HEK293 (cell line): ENCODE results near the gene DCC.

Source experiments
- CTCF ChIA-PET: fragments of 350-600 bp; formaldehyde crosslinking; extraction: SDS; loops from one replicate; lab custom pipeline; 2021; ENCODE audit warnings: antibody characterized with exemption; lab: Yijun Ruan, JAX
- POLR2A ChIA-PET: fragments of 300-600 bp; formaldehyde crosslinking; extraction: SDS; loops from one replicate; lab custom pipeline; 2020; ENCODE audit warnings: antibody characterized with exemption, inconsistent platforms; lab: Yijun Ruan, JAX
- H3K27ac ChIP-seq: fragments of 200-500 bp; sonication (Bioruptor generic); 2 replicates; pipeline ENCODE4 v1.5.1; 2014; ENCODE audit warnings: low read depth, low read length, control low read depth, inconsistent platforms; ENCODE audit errors: extremely low read depth
- H3K36me3 ChIP-seq, 2 experiments: fragments of 200-500 bp in 1 of 2; sonication (Bioruptor generic) in 1 of 2; 1 replicate in 1 of 2; 2 replicates in 1 of 2; pipeline ENCODE4 v1.5.1; 2014 to 2017; ENCODE audit warnings: inconsistent platforms in 2 of 2, low read length in 2 of 2; ENCODE audit not compliant: control insufficient read depth in 2 of 2, insufficient read depth in 1 of 2
- H3K4me1 ChIP-seq: fragments of 200-500 bp; sonication (Bioruptor generic); 2 replicates; pipeline ENCODE4 v1.5.1; 2014; ENCODE audit warnings: mild to moderate bottlenecking, low read length, inconsistent platforms; ENCODE audit not compliant: control insufficient read depth, insufficient read depth
- H3K4me3 ChIP-seq: 2 replicates; pipeline ENCODE4 v1.5.1; 2011; ENCODE audit warnings: low read depth, mild to moderate bottlenecking, control low read depth, low read length, moderate library complexity
- H3K9me3 ChIP-seq: fragments of 200-500 bp; sonication (Bioruptor generic); 2 replicates; pipeline ENCODE4 v1.5.1; 2014; ENCODE audit warnings: low read depth, low read length, inconsistent platforms; ENCODE audit not compliant: control insufficient read depth, insufficient read depth
- EGR2 ChIP-seq: fragments of 450-650 bp; formaldehyde crosslinking; IDR thresholded peaks from 2 replicates; pipeline ENCODE4 v1.5.1; 2016; ENCODE audit warnings: low read depth, missing biosample characterization, missing genetic modification characterization
- HOXC10 ChIP-seq: sonication (generic); formaldehyde crosslinking; IDR thresholded peaks from 2 replicates; pipeline ENCODE4 v1.8.1; 2023; ENCODE audit warnings: mild to moderate bottlenecking, missing genetic modification reagents
- KLF9 ChIP-seq: fragments of 450-650 bp; formaldehyde crosslinking; IDR thresholded peaks from 2 replicates; pipeline ENCODE4 v1.5.1; 2016; ENCODE audit warnings: missing biosample characterization, missing genetic modification characterization, low read depth
- MEIS1 ChIP-seq: sonication (generic); formaldehyde crosslinking; IDR thresholded peaks from 2 replicates; pipeline ENCODE4 v1.8.1; 2022; ENCODE audit warnings: missing genetic modification reagents, mild to moderate bottlenecking, borderline replicate concordance
- OVOL3 ChIP-seq: fragments of 450-650 bp; formaldehyde crosslinking; IDR thresholded peaks from 2 replicates; pipeline ENCODE4 v1.5.1; 2016; ENCODE audit warnings: missing biosample characterization, missing genetic modification characterization
- SALL2 ChIP-seq: fragments of 450-650 bp; formaldehyde crosslinking; IDR thresholded peaks from 2 replicates; pipeline ENCODE4 v1.5.0; 2017; ENCODE audit warnings: missing biosample characterization, mild to moderate bottlenecking, missing genetic modification characterization, borderline replicate concordance
- TRIM28 ChIP-seq: IDR thresholded peaks from 2 replicates; pipeline ENCODE4 v1.6.1; 2011; ENCODE audit warnings: low read length, control low read depth, borderline replicate concordance
- ZFHX2 ChIP-seq: fragments of 450-650 bp; formaldehyde crosslinking; conservative IDR thresholded peaks from 2 replicates; pipeline ENCODE4 v1.5.1; 2016; ENCODE audit warnings: missing biosample characterization, missing genetic modification characterization
- ZNF133 ChIP-seq: fragments of 450-650 bp; formaldehyde crosslinking; IDR thresholded peaks from 2 replicates; pipeline ENCODE4 v1.5.1; 2016; ENCODE audit warnings: missing biosample characterization, missing genetic modification characterization
- ZNF146 ChIP-seq: fragments of 450-650 bp; formaldehyde crosslinking; IDR thresholded peaks from 2 replicates; pipeline ENCODE4 v1.5.1; 2016; ENCODE audit warnings: missing biosample characterization, missing genetic modification characterization
- ZNF16 ChIP-seq: fragments of 450-650 bp; formaldehyde crosslinking; IDR thresholded peaks from 2 replicates; pipeline ENCODE4 v1.5.1; 2016; ENCODE audit warnings: low read depth, missing biosample characterization, missing genetic modification characterization
- ZNF169 ChIP-seq: fragments of 450-650 bp; formaldehyde crosslinking; IDR thresholded peaks from 2 replicates; pipeline ENCODE4 v1.5.1; 2016; ENCODE audit warnings: missing biosample characterization, missing genetic modification characterization
- ZNF266 ChIP-seq: fragments of 450-650 bp; formaldehyde crosslinking; IDR thresholded peaks from 2 replicates; pipeline ENCODE4 v1.5.1; 2016; ENCODE audit warnings: missing biosample characterization, missing genetic modification characterization, low read depth
- ZNF292 ChIP-seq: fragments of 450-650 bp; formaldehyde crosslinking; IDR thresholded peaks from 2 replicates; pipeline ENCODE4 v1.5.1; 2016; ENCODE audit warnings: low read depth, missing biosample characterization, missing genetic modification characterization, borderline replicate concordance
- ZNF324 ChIP-seq: fragments of 450-650 bp; formaldehyde crosslinking; IDR thresholded peaks from 2 replicates; pipeline ENCODE4 v1.5.1; 2016; ENCODE audit warnings: missing biosample characterization, missing genetic modification characterization
- ZNF37A ChIP-seq: fragments of 450-650 bp; IDR thresholded peaks from 2 replicates; pipeline ENCODE4 v1.5.1; 2018; ENCODE audit warnings: missing biosample characterization, missing genetic modification characterization
- ZNF555 ChIP-seq: fragments of 450-650 bp; formaldehyde crosslinking; conservative IDR thresholded peaks from 2 replicates; pipeline ENCODE4 v1.5.1; 2017; ENCODE audit warnings: missing biosample characterization, mild to moderate bottlenecking, missing genetic modification characterization, inconsistent platforms
- ZNF571 ChIP-seq: fragments of 450-650 bp; formaldehyde crosslinking; IDR thresholded peaks from 2 replicates; pipeline ENCODE4 v1.5.0; 2017; ENCODE audit warnings: missing biosample characterization, missing genetic modification characterization
- ZNF658 ChIP-seq: fragments of 450-650 bp; formaldehyde crosslinking; IDR thresholded peaks from 2 replicates; pipeline ENCODE4; 2016; ENCODE audit warnings: missing biosample characterization, missing genetic modification characterization
- ZNF664 ChIP-seq: fragments of 450-650 bp; formaldehyde crosslinking; IDR thresholded peaks from 2 replicates; pipeline ENCODE4 v1.5.1; 2016; ENCODE audit warnings: missing biosample characterization, missing genetic modification characterization
- ZNF701 ChIP-seq: fragments of 450-650 bp; formaldehyde crosslinking; IDR thresholded peaks from 2 replicates; pipeline ENCODE4 v1.5.1; 2016; ENCODE audit warnings: missing biosample characterization, missing genetic modification characterization
- TF ChIP-seq, protein P1 (sequence below): fragments of 450-650 bp; formaldehyde crosslinking; IDR thresholded peaks from 2 replicates; pipeline ENCODE4 v1.5.1; 2017; ENCODE audit warnings: missing biosample characterization, missing genetic modification characterization
- TF ChIP-seq, protein P2 (sequence below): fragments of 450-650 bp; formaldehyde crosslinking; IDR thresholded peaks from 2 replicates; pipeline ENCODE4 v1.5.1; 2016; ENCODE audit warnings: missing biosample characterization, missing genetic modification characterization
- TF ChIP-seq, protein P3 (sequence below): fragments of 450-650 bp; formaldehyde crosslinking; conservative IDR thresholded peaks from 2 replicates; pipeline ENCODE4 v1.5.1; 2016; ENCODE audit warnings: low read depth, missing biosample characterization, missing genetic modification characterization
- TF ChIP-seq, protein P4 (sequence below): fragments of 450-650 bp; IDR thresholded peaks from 2 replicates; pipeline ENCODE4 v1.5.1; 2018; ENCODE audit warnings: missing biosample characterization, mild to moderate bottlenecking, missing genetic modification characterization

DCC gene

DNA sequence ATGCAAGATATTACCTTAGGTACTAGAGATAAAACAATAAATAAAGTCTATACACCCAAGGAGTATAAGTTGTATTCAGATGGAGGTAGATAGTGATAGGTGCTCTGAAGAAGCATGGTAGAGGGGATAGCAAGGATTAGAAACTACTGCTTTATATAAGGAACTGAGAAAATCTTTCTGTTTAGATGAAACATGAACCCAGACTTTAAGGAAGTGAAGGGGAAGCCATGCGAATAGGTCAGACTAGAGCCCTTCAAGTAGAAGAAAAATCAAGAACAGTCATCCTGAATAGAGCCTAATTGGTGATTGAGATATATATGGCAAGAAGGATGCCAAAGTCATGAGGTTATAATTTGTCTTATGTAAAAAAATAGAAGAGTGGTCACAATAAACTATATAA is 984.4 kb downstream of the DCC start:
- Histone ChIP-seq H3K4me1 (no peaks in the 10 kb centered on the region), H3K4me3 (no peak overlapping the region), H3K36me3 (no peaks in the 10 kb centered on the region), H3K9me3 (no peaks in the 10 kb centered on the region), H3K27ac (no peak overlapping the region)
- TF ChIP-seq EGR2 (tag by site-specific recombination) (no peak), ZNF555 (tag by site-specific recombination) (no peak), OVOL3 (tag by site-specific recombination) (no peak), ZNF37A (tag by site-specific recombination) (no peak), ZNF16 (tag by site-specific recombination) (no peak), ZNF571 (tag by site-specific recombination) (no peak), SALL2 (tag by site-specific recombination) (no peak), KLF9 (tag by site-specific recombination) (no peak), ZFHX2 (tag by site-specific recombination) (no peak), ZNF169 (tag by site-specific recombination) (no peak), ZNF701 (tag by site-specific recombination) (no peak), TRIM28 (no peak), ZNF133 (no peak), ZNF658 (tag by site-specific recombination) (no peak), ZNF664 (tag by site-specific recombination) (no peak)
- TF ChIP-seq, protein P1, sequence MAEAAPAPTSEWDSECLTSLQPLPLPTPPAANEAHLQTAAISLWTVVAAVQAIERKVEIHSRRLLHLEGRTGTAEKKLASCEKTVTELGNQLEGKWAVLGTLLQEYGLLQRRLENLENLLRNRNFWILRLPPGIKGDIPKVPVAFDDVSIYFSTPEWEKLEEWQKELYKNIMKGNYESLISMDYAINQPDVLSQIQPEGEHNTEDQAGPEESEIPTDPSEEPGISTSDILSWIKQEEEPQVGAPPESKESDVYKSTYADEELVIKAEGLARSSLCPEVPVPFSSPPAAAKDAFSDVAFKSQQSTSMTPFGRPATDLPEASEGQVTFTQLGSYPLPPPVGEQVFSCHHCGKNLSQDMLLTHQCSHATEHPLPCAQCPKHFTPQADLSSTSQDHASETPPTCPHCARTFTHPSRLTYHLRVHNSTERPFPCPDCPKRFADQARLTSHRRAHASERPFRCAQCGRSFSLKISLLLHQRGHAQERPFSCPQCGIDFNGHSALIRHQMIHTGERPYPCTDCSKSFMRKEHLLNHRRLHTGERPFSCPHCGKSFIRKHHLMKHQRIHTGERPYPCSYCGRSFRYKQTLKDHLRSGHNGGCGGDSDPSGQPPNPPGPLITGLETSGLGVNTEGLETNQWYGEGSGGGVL = no peak
- TF ChIP-seq, protein P2, sequence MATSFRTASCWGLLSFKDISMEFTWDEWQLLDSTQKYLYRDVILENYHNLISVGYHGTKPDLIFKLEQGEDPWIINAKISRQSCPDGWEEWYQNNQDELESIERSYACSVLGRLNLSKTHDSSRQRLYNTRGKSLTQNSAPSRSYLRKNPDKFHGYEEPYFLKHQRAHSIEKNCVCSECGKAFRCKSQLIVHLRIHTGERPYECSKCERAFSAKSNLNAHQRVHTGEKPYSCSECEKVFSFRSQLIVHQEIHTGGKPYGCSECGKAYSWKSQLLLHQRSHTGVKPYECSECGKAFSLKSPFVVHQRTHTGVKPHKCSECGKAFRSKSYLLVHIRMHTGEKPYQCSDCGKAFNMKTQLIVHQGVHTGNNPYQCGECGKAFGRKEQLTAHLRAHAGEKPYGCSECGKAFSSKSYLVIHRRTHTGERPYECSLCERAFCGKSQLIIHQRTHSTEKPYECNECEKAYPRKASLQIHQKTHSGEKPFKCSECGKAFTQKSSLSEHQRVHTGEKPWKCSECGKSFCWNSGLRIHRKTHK (tag by site-specific recombination) = no peak
- TF ChIP-seq, protein P3, sequence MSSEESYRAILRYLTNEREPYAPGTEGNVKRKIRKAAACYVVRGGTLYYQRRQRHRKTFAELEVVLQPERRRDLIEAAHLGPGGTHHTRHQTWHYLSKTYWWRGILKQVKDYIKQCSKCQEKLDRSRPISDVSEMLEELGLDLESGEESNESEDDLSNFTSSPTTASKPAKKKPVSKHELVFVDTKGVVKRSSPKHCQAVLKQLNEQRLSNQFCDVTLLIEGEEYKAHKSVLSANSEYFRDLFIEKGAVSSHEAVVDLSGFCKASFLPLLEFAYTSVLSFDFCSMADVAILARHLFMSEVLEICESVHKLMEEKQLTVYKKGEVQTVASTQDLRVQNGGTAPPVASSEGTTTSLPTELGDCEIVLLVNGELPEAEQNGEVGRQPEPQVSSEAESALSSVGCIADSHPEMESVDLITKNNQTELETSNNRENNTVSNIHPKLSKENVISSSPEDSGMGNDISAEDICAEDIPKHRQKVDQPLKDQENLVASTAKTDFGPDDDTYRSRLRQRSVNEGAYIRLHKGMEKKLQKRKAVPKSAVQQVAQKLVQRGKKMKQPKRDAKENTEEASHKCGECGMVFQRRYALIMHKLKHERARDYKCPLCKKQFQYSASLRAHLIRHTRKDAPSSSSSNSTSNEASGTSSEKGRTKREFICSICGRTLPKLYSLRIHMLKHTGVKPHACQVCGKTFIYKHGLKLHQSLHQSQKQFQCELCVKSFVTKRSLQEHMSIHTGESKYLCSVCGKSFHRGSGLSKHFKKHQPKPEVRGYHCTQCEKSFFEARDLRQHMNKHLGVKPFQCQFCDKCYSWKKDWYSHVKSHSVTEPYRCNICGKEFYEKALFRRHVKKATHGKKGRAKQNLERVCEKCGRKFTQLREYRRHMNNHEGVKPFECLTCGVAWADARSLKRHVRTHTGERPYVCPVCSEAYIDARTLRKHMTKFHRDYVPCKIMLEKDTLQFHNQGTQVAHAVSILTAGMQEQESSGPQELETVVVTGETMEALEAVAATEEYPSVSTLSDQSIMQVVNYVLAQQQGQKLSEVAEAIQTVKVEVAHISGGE (tag by site-specific recombination) = no peak
- CTCF ChIA-PET = interaction anchor here (0.7 kb wide), 1 partner anchor 269 kb away, joined by 4 read pairs; no protein-coding TSS in a partner anchor
- POLR2A ChIA-PET = no interaction called here

DNA sequence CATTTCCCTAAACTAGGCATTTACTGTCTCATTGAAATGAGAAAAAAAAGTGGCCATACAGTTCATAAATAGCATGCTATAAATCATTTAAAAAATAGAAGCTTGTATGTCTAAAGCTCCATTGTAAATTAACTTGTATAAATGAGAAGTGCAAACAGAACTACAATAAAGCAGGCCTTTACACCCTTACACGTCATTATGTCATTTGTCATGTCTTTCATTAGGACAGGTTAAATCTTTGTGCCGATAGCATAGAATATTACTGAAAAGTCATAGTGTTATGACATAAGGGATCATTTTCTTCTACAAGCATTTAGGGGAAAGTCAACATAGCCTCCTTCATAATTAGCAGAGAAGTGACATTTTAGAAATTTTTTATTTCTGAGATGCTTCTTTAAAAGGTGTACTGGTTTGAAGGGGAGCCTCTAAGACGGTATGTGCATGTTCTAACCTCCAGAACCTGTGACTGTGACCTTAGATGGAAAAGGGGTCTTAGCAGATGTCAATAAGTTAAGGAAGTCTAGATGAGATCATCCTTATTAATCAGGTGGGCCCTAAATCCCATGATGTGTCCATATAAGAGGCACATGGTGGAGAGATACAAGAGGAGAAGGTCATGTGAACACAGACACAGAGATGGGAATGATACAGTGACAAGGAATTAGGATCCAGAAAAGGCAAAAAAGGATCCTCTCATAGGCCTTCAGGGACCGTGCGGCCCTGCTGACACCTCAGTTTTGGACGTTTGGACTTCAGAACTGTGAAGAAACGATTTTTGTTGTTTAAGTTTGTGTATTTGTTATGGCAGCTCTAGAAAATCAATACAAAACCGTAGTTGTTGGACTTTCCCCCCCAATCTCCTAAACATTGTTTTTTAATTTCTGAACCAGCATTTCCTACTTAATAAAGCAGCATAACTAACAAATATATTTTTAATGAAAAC is 1020.8 kb downstream of the DCC start:
- CTCF ChIA-PET = no interaction called here
- Histone ChIP-seq H3K36me3 (no peaks in the 10 kb centered on the region), H3K4me3 (no peak overlapping the region), H3K4me1 (no peaks in the 10 kb centered on the region), H3K27ac (no peak overlapping the region), H3K9me3 (no peaks in the 10 kb centered on the region)
- POLR2A ChIA-PET = no interaction called here
- TF ChIP-seq ZNF146 (no peak), MEIS1 (CRISPR knock-in tag) (no peak), ZNF266 (tag by site-specific recombination) (no peak), ZNF324 (tag by site-specific recombination) (no peak), ZNF292 (tag by site-specific recombination) (no peak), HOXC10 (no peak)
- TF ChIP-seq, protein P1 = no peak
- TF ChIP-seq, protein P4, sequence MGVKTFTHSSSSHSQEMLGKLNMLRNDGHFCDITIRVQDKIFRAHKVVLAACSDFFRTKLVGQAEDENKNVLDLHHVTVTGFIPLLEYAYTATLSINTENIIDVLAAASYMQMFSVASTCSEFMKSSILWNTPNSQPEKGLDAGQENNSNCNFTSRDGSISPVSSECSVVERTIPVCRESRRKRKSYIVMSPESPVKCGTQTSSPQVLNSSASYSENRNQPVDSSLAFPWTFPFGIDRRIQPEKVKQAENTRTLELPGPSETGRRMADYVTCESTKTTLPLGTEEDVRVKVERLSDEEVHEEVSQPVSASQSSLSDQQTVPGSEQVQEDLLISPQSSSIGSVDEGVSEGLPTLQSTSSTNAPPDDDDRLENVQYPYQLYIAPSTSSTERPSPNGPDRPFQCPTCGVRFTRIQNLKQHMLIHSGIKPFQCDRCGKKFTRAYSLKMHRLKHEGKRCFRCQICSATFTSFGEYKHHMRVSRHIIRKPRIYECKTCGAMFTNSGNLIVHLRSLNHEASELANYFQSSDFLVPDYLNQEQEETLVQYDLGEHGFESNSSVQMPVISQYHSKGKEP (tag by site-specific recombination) = no peak
